ENCODE data around the gene EPDR1.

DNA sequence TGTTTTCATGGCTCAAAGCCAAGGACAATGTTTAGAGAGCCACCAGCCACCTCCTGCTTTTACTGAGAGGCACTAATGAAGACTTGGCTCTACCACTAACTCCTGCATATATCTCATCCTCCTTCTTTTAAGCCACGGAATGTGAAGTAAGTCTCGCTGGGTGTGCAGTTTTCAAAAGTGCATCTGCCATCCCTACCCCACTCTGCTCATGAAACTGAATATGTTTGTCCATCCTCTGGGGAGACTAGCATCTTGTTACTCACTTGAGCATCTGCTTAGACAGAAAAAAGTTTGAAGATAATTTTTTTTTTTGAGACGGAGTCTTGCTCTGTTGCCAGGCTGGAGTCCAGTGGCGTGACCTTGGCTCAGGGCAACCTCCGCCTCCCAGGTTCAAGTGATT, 40.8 kb downstream of the EPDR1 start:
- TF ChIP-seq, protein P1, sequence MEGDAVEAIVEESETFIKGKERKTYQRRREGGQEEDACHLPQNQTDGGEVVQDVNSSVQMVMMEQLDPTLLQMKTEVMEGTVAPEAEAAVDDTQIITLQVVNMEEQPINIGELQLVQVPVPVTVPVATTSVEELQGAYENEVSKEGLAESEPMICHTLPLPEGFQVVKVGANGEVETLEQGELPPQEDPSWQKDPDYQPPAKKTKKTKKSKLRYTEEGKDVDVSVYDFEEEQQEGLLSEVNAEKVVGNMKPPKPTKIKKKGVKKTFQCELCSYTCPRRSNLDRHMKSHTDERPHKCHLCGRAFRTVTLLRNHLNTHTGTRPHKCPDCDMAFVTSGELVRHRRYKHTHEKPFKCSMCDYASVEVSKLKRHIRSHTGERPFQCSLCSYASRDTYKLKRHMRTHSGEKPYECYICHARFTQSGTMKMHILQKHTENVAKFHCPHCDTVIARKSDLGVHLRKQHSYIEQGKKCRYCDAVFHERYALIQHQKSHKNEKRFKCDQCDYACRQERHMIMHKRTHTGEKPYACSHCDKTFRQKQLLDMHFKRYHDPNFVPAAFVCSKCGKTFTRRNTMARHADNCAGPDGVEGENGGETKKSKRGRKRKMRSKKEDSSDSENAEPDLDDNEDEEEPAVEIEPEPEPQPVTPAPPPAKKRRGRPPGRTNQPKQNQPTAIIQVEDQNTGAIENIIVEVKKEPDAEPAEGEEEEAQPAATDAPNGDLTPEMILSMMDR (IDR thresholded peaks at IDR 0.05): no peak
- no peak for TF ChIP-seq EP300 (IDR thresholded peaks at IDR 0.05)
